HG03280 (cell line): ENCODE results near the gene GPR158.

ENCODE experiments used
- ATAC-seq: cut with Tn5 transposase; IDR thresholded peaks from one replicate; pipeline ENCODE4 v1.9.1; 2021; ENCODE audit warnings: mild to moderate bottlenecking, moderate library complexity; ENCODE audit not compliant: unreplicated experiment

The GPR158 gene

GRCh38 chr10:25651534-25651933 is 476.7 kb downstream of the GPR158 start:
- ATAC-seq = no peak
